RPMI7951 (cell line): Measurements from ENCODE around the gene AIG1. TPM values are rescaled to one million over a fixed set of nuclear protein-coding genes. Genes with fewer than 3 reads are reported as not detected.
A peak's percentile ranks its signal among the peaks of the same experiment; 100 is the strongest.
"Not testable (repeated sequence)": the region's sequence is repeated elsewhere in the genome, so short reads cannot be mapped to it uniquely, and the experiment has no call there.

Experiments
- DNase-seq: peaks from one replicate; pipeline ENCODE4 v3.0.0-alpha.2; 2012; ENCODE audit warnings: low read depth
- total RNA-seq: library from RNA; depleted of rRNA; stranded (reverse); fragments of >200 nt; shearing (Covaris generic); gene quantifications from 2 replicates; pipeline ENCODE4 v1.2.3, GENCODE V29; 2014

Gene AIG1
- total RNA-seq, 1 experiment from 2014 or later, result 112 TPM

- DNase-seq, result no peak
These were observed 207.1 kb downstream of the AIG1 start for GRCh38 chr6:143267760-143268159.

- no peak for DNase-seq
These were observed 207.8 kb downstream of the AIG1 start for GRCh38 chr6:143268439-143268838.

- DNase-seq, result peak; percentile 73
These were observed 209.3 kb downstream of the AIG1 start for GRCh38 chr6:143270026-143270425.

- DNase-seq, result peak; percentile 90
These were observed 210.3 kb downstream of the AIG1 start for GRCh38 chr6:143271024-143271423.

GRCh38 chr6:143276436-143276835 lies 215.7 kb downstream of the AIG1 start:
- no peak for DNase-seq

- DNase-seq, result peak; percentile 54
These were observed 218.7 kb downstream of the AIG1 start for GRCh38 chr6:143279385-143279784.

GRCh38 chr6:143283887-143284645 lies 223.4 kb downstream of the AIG1 start:
- no peak for DNase-seq

- no peak for DNase-seq
These were observed 225.6 kb downstream of the AIG1 start for GRCh38 chr6:143286251-143286795.

GRCh38 chr6:143288923-143289322 lies 228.2 kb downstream of the AIG1 start:
- no peak for DNase-seq

GRCh38 chr6:143290206-143290605 lies 229.5 kb downstream of the AIG1 start:
- DNase-seq, result no peak

- DNase-seq, result no peak
These were observed 232.8 kb downstream of the AIG1 start for GRCh38 chr6:143293523-143293922.

- DNase-seq, result no peak
These were observed 233.7 kb downstream of the AIG1 start for GRCh38 chr6:143294265-143294860.

GRCh38 chr6:143295932-143296331 lies 235.2 kb downstream of the AIG1 start:
- DNase-seq, result no peak

- DNase-seq, result no peak
These were observed 237.4 kb downstream of the AIG1 start for GRCh38 chr6:143298071-143298470.

GRCh38 chr6:143299253-143300166 lies 238.8 kb downstream of the AIG1 start:
- no peak for DNase-seq

- no peak for DNase-seq
These were observed 240.5 kb downstream of the AIG1 start for GRCh38 chr6:143301188-143301587.

GRCh38 chr6:143307760-143308159 lies 247.1 kb downstream of the AIG1 start:
- DNase-seq, result not testable (repeated sequence)

GRCh38 chr6:143313163-143313562 lies 252.5 kb downstream of the AIG1 start:
- no peak for DNase-seq

GRCh38 chr6:143321491-143322086 lies 260.9 kb downstream of the AIG1 start:
- DNase-seq, result no peak

GRCh38 chr6:143322386-143322785 lies 261.7 kb downstream of the AIG1 start:
- DNase-seq, result no peak

- no peak for DNase-seq
These were observed 263.2 kb downstream of the AIG1 start for GRCh38 chr6:143323729-143324470.
